Suprapubic skin (tissue), 4 donors: ENCODE results near the gene SH3BP5.

Experiments used
- CTCF ChIP-seq, 2 donors: fragments of 200-600 bp in 1 of 2; fragments of 450-650 bp in 1 of 2; sonication (generic) in 1 of 2; IDR thresholded peaks; one replicate each; pipeline ENCODE4 v1.5.1; 2016 to 2019; ENCODE audit warnings: antibody characterized with exemption in 2 of 2, mild to moderate bottlenecking in 1 of 2, moderate library complexity in 1 of 2
- POLR2A ChIP-seq, 2 donors: fragments of 450-650 bp; IDR thresholded peaks; one replicate each; pipeline ENCODE4 v1.6.1; 2017; ENCODE audit warnings: antibody characterized with exemption in 2 of 2, mild to moderate bottlenecking in 2 of 2, moderate library complexity in 2 of 2
- POLR2AphosphoS5 ChIP-seq, 3 donors: sonication (generic); formaldehyde crosslinking; IDR thresholded peaks; one replicate each; pipeline ENCODE4 v1.6.1; 2017; ENCODE audit warnings: antibody characterized with exemption in 3 of 3

DNA sequence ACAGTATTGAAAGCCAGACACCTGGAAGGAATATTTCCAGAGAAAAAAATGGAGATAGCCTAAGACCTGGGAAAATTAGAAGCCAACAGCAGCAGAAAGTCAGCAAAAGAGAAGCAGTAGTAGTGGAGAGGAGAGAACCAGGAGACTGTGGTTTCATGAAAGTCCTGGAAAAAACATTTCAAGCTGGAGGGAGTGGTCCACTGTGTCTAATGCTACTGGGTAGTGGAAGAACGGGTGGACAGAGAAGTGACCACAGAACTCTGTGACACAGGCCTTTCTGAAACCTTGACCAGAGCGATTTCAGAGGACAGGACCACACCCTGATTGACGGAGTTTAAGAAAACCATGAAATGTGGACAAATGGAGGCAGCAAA is 15.3 kb upstream of the SH3BP5 start:
- TF ChIP-seq CTCF (IDR thresholded peaks at IDR 0.05): no peak
- no peak for TF ChIP-seq POLR2AphosphoS5 (IDR thresholded peaks at IDR 0.05)
- TF ChIP-seq POLR2A (IDR thresholded peaks at IDR 0.05): no peak
